HCT116 (cell line): ENCODE data around the gene NUDT22. TPM values are rescaled to one million over a fixed set of nuclear protein-coding genes. Genes with fewer than 3 reads are reported as not detected.

Experiments used
- ATAC-seq: fragments of 200-7000 bp; cut with Tn5 transposase; 2 replicates; pipeline ENCODE4 v1.9.1; 2020; ENCODE audit warnings: mild to moderate bottlenecking, moderate library complexity
- BruUV-seq: library from RNA; stranded (reverse); fragments of 400-500 nt; replicated peaks from 2 replicates; lab custom pipeline; 2021; lab: Mats Ljungman, UMichigan
- CTCF ChIA-PET: fragments of 300-600 bp; sonication (Branson Sonifier 250); formaldehyde crosslinking; loops from one replicate; lab custom pipeline; 2021; ENCODE audit warnings: antibody characterized with exemption; lab: Charles Lee
- POLR2A ChIA-PET: fragments of 300-600, 350-600 bp; sonication (Branson Sonifier 250); formaldehyde crosslinking; loops from one replicate; lab custom pipeline; 2021; ENCODE audit warnings: antibody characterized with exemption; lab: Charles Lee
- RAD21 ChIA-PET, 2 experiments: fragments of 300-600 bp; sonication (Branson Sonifier 250); formaldehyde crosslinking; loops; one replicate each; lab custom pipeline; 2023; ENCODE audit warnings: low total read pairs in 2 of 2; ENCODE audit not compliant: uncharacterized antibody in 2 of 2, unreplicated experiment in 2 of 2, low non-redundant PET in 1 of 2; lab: Charles Lee
- DNase-seq: peaks from one replicate; pipeline ENCODE4 v3.0.0-alpha.2; 2010; ENCODE audit warnings: low read depth, low spot score
- H2AFZ ChIP-seq: fragments of 200-600 bp; shearing (Covaris generic), sonication (generic); 2 replicates; pipeline ENCODE4 v1.6.1; 2017; ENCODE audit warnings: low read depth, mixed run types, mixed read lengths, antibody characterized with exemption, low read length; ENCODE audit not compliant: poor library complexity, severe bottlenecking
- H3K27ac ChIP-seq: 2 replicates; pipeline ENCODE4 v1.5.1; 2012; ENCODE audit warnings: low read depth, low read length
- H3K27me3 ChIP-seq: fragments of 200-600 bp; sonication (generic); 2 replicates; pipeline ENCODE4 v1.6.1; 2016; ENCODE audit warnings: mixed run types, low read length, mixed read lengths; ENCODE audit not compliant: insufficient read depth
- H3K36me3 ChIP-seq, 2 experiments: fragments of 200-500 bp in 1 of 2; fragments of 200-600 bp in 1 of 2; sonication (Bioruptor generic) in 1 of 2; sonication (generic) in 1 of 2; 2 replicates each; pipeline versions ENCODE4 v1.5.1 to v1.6.1; 2014 to 2016; ENCODE audit warnings: low read length in 2 of 2, inconsistent platforms in 1 of 2, mixed read lengths in 1 of 2, mixed run types in 1 of 2; ENCODE audit not compliant: insufficient read depth in 2 of 2, control insufficient read depth in 1 of 2
- H3K4me1 ChIP-seq, 2 experiments: fragments of 200-600 bp in 1 of 2; sonication (generic) in 1 of 2; 2 replicates each; pipeline versions ENCODE4 v1.5.1 to v1.6.1; 2012 to 2017; ENCODE audit warnings: low read length in 2 of 2, inconsistent platforms in 1 of 2, mild to moderate bottlenecking in 1 of 2, mixed read lengths in 1 of 2, mixed run types in 1 of 2, moderate library complexity in 1 of 2; ENCODE audit not compliant: insufficient read depth in 2 of 2, control insufficient read depth in 1 of 2
- H3K4me2 ChIP-seq: fragments of 200-600 bp; sonication (generic); 2 replicates; pipeline ENCODE4 v1.6.1; 2017; ENCODE audit warnings: mixed run types, low read length, mixed read lengths
- H3K4me3 ChIP-seq, 2 experiments: fragments of 200-600 bp in 1 of 2; sonication (generic) in 1 of 2; replicated peaks in 1 of 2; 2 replicates each; pipeline ENCODE4 v1.5.1; 2011 to 2016; ENCODE audit warnings: low read length in 2 of 2, control low read depth in 1 of 2, low read depth in 1 of 2, mild to moderate bottlenecking in 1 of 2, mixed read lengths in 1 of 2, mixed run types in 1 of 2
- H3K79me2 ChIP-seq: fragments of 200-600 bp; sonication (generic); 2 replicates; pipeline ENCODE4 v1.6.1; 2017; ENCODE audit warnings: mild to moderate bottlenecking, mixed run types, low read length, moderate library complexity, mixed read lengths; ENCODE audit not compliant: insufficient read depth
- H3K9ac ChIP-seq: fragments of 200-600 bp; sonication (generic); 2 replicates; pipeline ENCODE4 v1.6.1; 2016; ENCODE audit warnings: low read length, mixed read lengths
- H3K9me2 ChIP-seq: fragments of 200-600 bp; sonication (generic), shearing (Covaris generic); 2 replicates; pipeline ENCODE4 v1.6.1; 2017; ENCODE audit warnings: mixed run types, mild to moderate bottlenecking, moderate library complexity; ENCODE audit not compliant: insufficient read depth
- H3K9me3 ChIP-seq, 2 experiments: fragments of 200-500 bp in 1 of 2; fragments of 200-600 bp in 1 of 2; sonication (Bioruptor generic) in 1 of 2; sonication (generic) in 1 of 2; 2 replicates each; pipeline ENCODE4 v1.6.1; 2014 to 2017; ENCODE audit warnings: low read length in 2 of 2, mixed read lengths in 2 of 2, inconsistent platforms in 1 of 2, low read depth in 1 of 2, mild to moderate bottlenecking in 1 of 2, mixed run types in 1 of 2, moderate library complexity in 1 of 2; ENCODE audit not compliant: control insufficient read depth in 1 of 2, insufficient read depth in 1 of 2
- H4K20me1 ChIP-seq: fragments of 200-600 bp; sonication (generic), shearing (Covaris generic); 2 replicates; pipeline ENCODE4 v1.6.1; 2017; ENCODE audit warnings: mixed run types, mild to moderate bottlenecking, moderate library complexity; ENCODE audit not compliant: insufficient read depth
- ATF3 ChIP-seq: IDR thresholded peaks from 2 replicates; pipeline ENCODE4 v1.6.1; 2012
- CBX3 ChIP-seq: IDR thresholded peaks from 2 replicates; pipeline ENCODE4 v1.6.1; 2012; ENCODE audit warnings: low read depth
- CEBPB ChIP-seq: IDR thresholded peaks from 2 replicates; pipeline ENCODE4 v1.6.1; 2012; ENCODE audit warnings: low read depth
- CTCF ChIP-seq, 3 experiments: fragments of 200-600 bp in 1 of 3; sonication (generic) in 1 of 3; IDR thresholded peaks in 2 of 3; conservative IDR thresholded peaks in 1 of 3; 2 replicates each; pipeline ENCODE4 v1.5.1; 2012 to 2017; ENCODE audit warnings: low read depth in 2 of 3, low read length in 2 of 3, antibody characterized with exemption in 1 of 3, borderline replicate concordance in 1 of 3, control low read depth in 1 of 3, mild to moderate bottlenecking in 1 of 3, mixed read lengths in 1 of 3, mixed run types in 1 of 3, moderate library complexity in 1 of 3; ENCODE audit not compliant: insufficient read depth in 1 of 3
- EGR1 ChIP-seq: IDR thresholded peaks from 2 replicates; pipeline ENCODE4 v1.6.1; 2012; ENCODE audit warnings: low read depth
- ELF1 ChIP-seq: IDR thresholded peaks from 2 replicates; pipeline ENCODE4 v1.6.1; 2012; ENCODE audit warnings: low read depth, borderline replicate concordance
- EZH2 ChIP-seq: fragments of 200-600 bp; sonication (generic); IDR thresholded peaks from 2 replicates; pipeline ENCODE4 v1.6.1; 2017; ENCODE audit warnings: antibody characterized with exemption, mixed run types
- EZH2phosphoT487 ChIP-seq: fragments of 200-600 bp; IDR thresholded peaks from 2 replicates; pipeline ENCODE4 v1.6.1; 2018; ENCODE audit warnings: antibody characterized with exemption, borderline replicate concordance
- FOSL1 ChIP-seq: IDR thresholded peaks from 2 replicates; pipeline ENCODE4 v1.6.1; 2012; ENCODE audit warnings: low read depth
- JUND ChIP-seq: IDR thresholded peaks from 2 replicates; pipeline ENCODE4 v1.6.1; 2012
- MAX ChIP-seq: IDR thresholded peaks from 2 replicates; pipeline ENCODE4 v1.6.1; 2012
- POLR2A ChIP-seq: IDR thresholded peaks from 2 replicates; pipeline ENCODE4 v1.7.0; 2011; ENCODE audit warnings: borderline replicate concordance; ENCODE audit not compliant: insufficient read depth, insufficient read length; ENCODE audit errors: extremely low read depth
- POLR2AphosphoS5 ChIP-seq: IDR thresholded peaks from 2 replicates; pipeline ENCODE4 v1.6.1; 2011; ENCODE audit warnings: mild to moderate bottlenecking, low read depth, low read length, moderate library complexity
- RAD21 ChIP-seq: IDR thresholded peaks from 2 replicates; pipeline ENCODE4 v1.6.1; 2012; ENCODE audit warnings: low read depth, mild to moderate bottlenecking
- SIN3A ChIP-seq: IDR thresholded peaks from 2 replicates; pipeline ENCODE4 v1.6.1; 2012; ENCODE audit warnings: low read depth
- SP1 ChIP-seq: IDR thresholded peaks from 2 replicates; pipeline ENCODE4 v1.6.1; 2012; ENCODE audit warnings: low read depth
- SRF ChIP-seq: IDR thresholded peaks from 2 replicates; pipeline ENCODE4 v1.6.1; 2012; ENCODE audit warnings: low read depth
- TCF7L2 ChIP-seq: IDR thresholded peaks from 2 replicates; pipeline ENCODE4 v1.7.0; 2011; ENCODE audit warnings: borderline replicate concordance, inconsistent platforms; ENCODE audit not compliant: insufficient read depth, insufficient read length; ENCODE audit errors: extremely low read depth
- YY1 ChIP-seq: IDR thresholded peaks from 2 replicates; pipeline ENCODE4 v1.6.1; 2011; ENCODE audit warnings: low read length, low read depth, moderate library complexity, mild to moderate bottlenecking; ENCODE audit not compliant: insufficient replicate concordance; ENCODE audit errors: extremely low read depth
- ZBTB33 ChIP-seq: IDR thresholded peaks from 2 replicates; pipeline ENCODE4 v1.6.1; 2011; ENCODE audit warnings: mild to moderate bottlenecking, low read length, moderate library complexity; ENCODE audit not compliant: insufficient replicate concordance; ENCODE audit errors: extremely low read depth
- ZFX ChIP-seq: fragments of 450-650 bp; IDR thresholded peaks from 2 replicates; pipeline ENCODE4 v1.6.1; 2017
- ZNF274 ChIP-seq: fragments of 200-500 bp; sonication (Bioruptor generic); IDR thresholded peaks from 2 replicates; pipeline ENCODE4 v1.6.1; 2014; ENCODE audit warnings: mild to moderate bottlenecking, low read depth, low read length, inconsistent platforms
- intact Hi-C: fragments of 100-400 bp; cut with micrococcal nuclease; formaldehyde crosslinking; loops from 2 replicates; pipeline ENCODE4 v1.10.0; 2022
- total RNA-seq: library from RNA; stranded (reverse); gene quantifications from one replicate; pipeline ENCODE4 v1.2.1, GENCODE V29; 2021; ENCODE audit not compliant: unreplicated experiment

Gene NUDT22
- total RNA-seq, 1 experiment from 2014 or later = 70.9 TPM

GRCh38 chr11:64269540-64270220, 43.6 kb downstream of the NUDT22 start:
- CTCF ChIA-PET = interaction anchor here (0.7 to 2.5 kb wide), 10 partner anchors 18 to 87 kb away, joined by 3 to 11 read pairs (median 4); partner anchors contain the start of genes PRDX5 and TRMT112
- TF ChIP-seq ZFX (peak; percentile 34; the same call in 1 of the 2 replicates), EZH2 (no peak), ELF1 (no peak), POLR2A (peak; percentile 14), TCF7L2 (peak; percentile 35), EGR1 (no peak), SIN3A (no peak), YY1 (peak; percentile 99), CBX3 (no peak), ATF3 (no peak), MAX (no peak), SP1 (no peak), EZH2phosphoT487 (no peak), FOSL1 (no peak), JUND (no peak), SRF (no peak), RAD21 (no peak), POLR2AphosphoS5 (peak; percentile 87), CEBPB (no peak), ZNF274 (no peak), CTCF (IDR thresholded peaks at IDR 0.05 in 2 of 3, conservative IDR thresholded peaks at IDR 0.05 in 1 of 3; ENCODE audit: borderline replicate concordance in 1 of 3, insufficient read depth in 1 of 3, low read depth in 2 of 3, low read length in 2 of 3) (no peak), ZBTB33 (peak; percentile 65)

More at GRCh38 chr11:64269540-64270220, 43.6 kb downstream of the NUDT22 start:
- H3K4me3 ChIP-seq = peak overlapping the region; percentile 72 to 98
- H3K9ac ChIP-seq = peak overlapping the region; percentile 80
- no peaks in the 10 kb centered on the region for H4K20me1 ChIP-seq
- H3K27me3 ChIP-seq = no peaks in the 10 kb centered on the region
- H2AFZ ChIP-seq = no peak overlapping the region
- H3K9me3 ChIP-seq = no peaks in the 10 kb centered on the region
- ChIA-PET POLR2A (interaction anchor here (0.8 to 3.9 kb wide), 18 partner anchors 12 to 103 kb away, joined by 3 to 29 read pairs (median 4); partner anchors contain the start of genes BAD, ESRRA, FKBP2 and GPR137), RAD21 (interaction anchor here in 1 of 2 experiments (0.8 kb wide), 1 partner anchor 43 kb away, joined by 3 read pairs; no protein-coding TSS in a partner anchor)
- H3K36me3 ChIP-seq = 0 out of 4 replicates have a peak, but pooled peaks cover 2 to 9% of the 10 kb centered on the region in 2 experiments
- H3K9me2 ChIP-seq = no peaks in the 10 kb centered on the region
- DNase-seq (peak; percentile 99), ATAC-seq (peak; percentile 83)
- peaks cover 8% of the 10 kb centered on the region; the same call in 1 of the 2 replicates for H3K79me2 ChIP-seq
- peak overlapping the region; percentile 91 for H3K4me2 ChIP-seq
- BruUV-seq = TSS peak; percentile 65
- intact Hi-C loops = loop anchor here (1.0 to 2.0 kb wide), 2 partner anchors 32 to 65 kb away; no protein-coding TSS in a partner anchor
- peak overlapping the region; percentile 95 for H3K27ac ChIP-seq
- H3K4me1 ChIP-seq = peaks cover 18 to 31% of the 10 kb centered on the region in 2 experiments; a peak in 3 of 4 replicates
